ENCODE results near the gene MTERF4. TPM values are rescaled to one million over a fixed set of nuclear protein-coding genes. Genes with fewer than 3 reads are reported as not detected.

The MTERF4 gene
- total RNA-seq, 1 donor from 2014 or later, result 43.7 TPM

DNA sequence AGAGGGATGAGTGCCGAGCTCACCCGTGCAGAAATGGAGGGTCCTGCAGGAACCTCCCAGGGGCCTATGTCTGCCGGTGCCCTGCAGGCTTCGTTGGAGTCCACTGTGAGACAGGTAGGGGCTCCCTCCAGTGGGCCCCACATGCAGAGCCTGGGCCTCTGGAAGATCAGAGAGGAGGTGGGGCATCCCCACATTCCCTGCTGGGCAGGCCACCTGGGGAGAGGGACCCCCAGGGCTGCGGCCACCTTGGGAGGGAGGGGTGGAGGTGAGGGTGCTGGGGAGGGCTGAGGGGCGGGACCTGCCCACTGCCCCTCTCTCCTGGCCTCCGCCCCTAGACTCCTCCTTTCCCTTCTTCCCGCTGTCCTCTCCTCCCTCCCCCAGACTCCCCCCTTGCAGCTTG, 38.5 kb downstream of the MTERF4 start:
- Mint-ChIP-seq H3K9me3 (no peaks in the 10 kb centered on the region), H3K27me3 (ENCODE audit: low read depth) (peaks cover 42% of the 10 kb centered on the region), H3K4me1 (no peaks in the 10 kb centered on the region), H3K27ac (ENCODE audit: unreplicated experiment) (no peak overlapping the region), H3K36me3 (ENCODE audit: low read depth) (no peaks in the 10 kb centered on the region), H3K4me3 (no peak overlapping the region)
- no peak for TF ChIP-seq CTCF (conservative IDR thresholded peaks at IDR 0.05)
- DNase-seq (ENCODE audit: low read depth, low spot score), result no peak

GRCh38 chr2:241063093-241063551, 39.0 kb downstream of the MTERF4 start:
- no peak for TF ChIP-seq CTCF (conservative IDR thresholded peaks at IDR 0.05)
- no peak for DNase-seq (ENCODE audit: low read depth, low spot score)
- Mint-ChIP-seq H3K4me1 (no peaks in the 10 kb centered on the region), H3K27ac (ENCODE audit: unreplicated experiment) (no peak overlapping the region), H3K36me3 (ENCODE audit: low read depth) (no peaks in the 10 kb centered on the region), H3K27me3 (ENCODE audit: low read depth) (peaks cover 46% of the 10 kb centered on the region), H3K9me3 (no peaks in the 10 kb centered on the region), H3K4me3 (no peak overlapping the region)

DNA sequence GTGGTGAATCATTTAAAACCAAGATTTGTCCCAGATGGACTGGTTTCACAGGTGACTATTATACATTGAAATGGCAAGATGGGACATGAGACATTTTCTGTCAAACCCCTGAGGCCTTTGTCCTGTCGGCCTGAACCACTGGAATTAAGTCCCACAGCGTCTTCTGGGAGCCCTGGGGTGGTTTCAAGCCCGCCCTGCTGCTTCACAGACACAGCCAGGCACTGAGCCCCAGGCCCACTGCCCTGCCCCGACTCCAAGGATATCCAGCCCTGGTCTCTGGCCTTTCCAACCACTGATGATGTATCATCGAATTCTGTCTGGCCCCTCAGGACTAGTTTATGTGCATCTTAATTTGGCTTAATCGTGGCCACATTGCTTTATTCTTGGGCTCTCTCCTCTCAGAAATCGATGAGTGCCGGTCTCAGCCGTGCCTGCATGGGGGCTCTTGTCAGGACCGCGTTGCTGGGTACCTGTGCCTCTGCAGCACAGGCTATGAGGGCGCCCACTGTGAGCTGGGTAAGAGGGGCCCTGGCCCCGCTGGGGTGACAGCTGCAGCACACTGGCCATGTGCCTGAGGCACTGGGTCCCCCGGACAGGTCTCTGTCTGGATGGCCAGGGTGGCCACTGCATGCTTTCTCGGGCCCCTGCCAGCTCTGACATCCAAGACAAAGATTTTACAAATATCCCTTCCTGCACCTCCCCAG, 39.5 kb downstream of the MTERF4 start:
- no peaks in the 10 kb centered on the region for H3K4me1 Mint-ChIP-seq
- no peak for TF ChIP-seq CTCF (conservative IDR thresholded peaks at IDR 0.05)
- no peak overlapping the region for H3K4me3 Mint-ChIP-seq
- H3K27me3 Mint-ChIP-seq (ENCODE audit: low read depth), result peaks cover 49% of the 10 kb centered on the region
- H3K36me3 Mint-ChIP-seq (ENCODE audit: low read depth), result no peaks in the 10 kb centered on the region
- DNase-seq (ENCODE audit: low read depth, low spot score), result no peak
- H3K27ac Mint-ChIP-seq (ENCODE audit: unreplicated experiment), result no peak overlapping the region
- no peaks in the 10 kb centered on the region for H3K9me3 Mint-ChIP-seq

DNA sequence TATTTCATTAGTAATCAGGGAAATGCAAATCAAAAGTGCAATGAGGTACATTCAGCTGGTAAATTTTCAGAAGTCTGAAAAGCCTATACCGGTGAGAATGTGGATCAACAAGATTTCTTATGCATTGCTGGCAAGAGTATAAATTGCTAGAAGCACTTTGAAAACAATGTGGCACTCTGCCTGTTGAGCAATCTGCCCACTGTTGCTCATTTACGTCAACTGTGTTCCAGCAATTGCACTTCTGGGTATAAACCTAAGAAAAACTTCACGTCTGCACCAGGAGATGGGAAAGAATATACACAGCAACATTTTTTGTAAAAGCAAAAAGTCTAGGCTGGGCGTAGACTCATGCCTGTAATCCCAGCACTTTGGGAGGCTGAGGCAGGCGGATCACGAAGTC, 40.8 kb downstream of the MTERF4 start:
- DNase-seq (ENCODE audit: low read depth, low spot score), result no peak
- Mint-ChIP-seq H3K36me3 (ENCODE audit: low read depth) (no peaks in the 10 kb centered on the region), H3K4me3 (no peak overlapping the region), H3K9me3 (no peaks in the 10 kb centered on the region), H3K27ac (ENCODE audit: unreplicated experiment) (no peak overlapping the region), H3K27me3 (ENCODE audit: low read depth) (peaks cover 48% of the 10 kb centered on the region), H3K4me1 (no peaks in the 10 kb centered on the region)
- TF ChIP-seq CTCF (conservative IDR thresholded peaks at IDR 0.05), result no peak

GRCh38 chr2:241053576-241054251, 48.4 kb downstream of the MTERF4 start:
- Mint-ChIP-seq H3K4me1 (no peaks in the 10 kb centered on the region), H3K4me3 (no peak overlapping the region), H3K27ac (ENCODE audit: unreplicated experiment) (no peak overlapping the region), H3K9me3 (no peaks in the 10 kb centered on the region), H3K36me3 (ENCODE audit: low read depth) (no peaks in the 10 kb centered on the region), H3K27me3 (ENCODE audit: low read depth) (peaks cover 49% of the 10 kb centered on the region)
- DNase-seq (ENCODE audit: low read depth, low spot score), result no peak
- TF ChIP-seq CTCF (conservative IDR thresholded peaks at IDR 0.05), result no peak

All from neural crest cell (in vitro differentiated cells).